ENCODE results near the gene SNTA1. TPM values are rescaled to one million over a fixed set of nuclear protein-coding genes. Genes with fewer than 3 reads are reported as not detected.
"Not testable (repeated sequence)": the region's sequence is repeated elsewhere in the genome, so short reads cannot be mapped to it uniquely, and the experiment has no call there.

Gene SNTA1
- total and polyA plus RNA-seq, 8 donors, result 6.1 to 12.7 (median 10.2) TPM

- intact Hi-C loops (cut with DNase I), result no loop called here
- ATAC-seq (no peak), DNase-seq (peak in 1 of 4 donors; percentile 60)
- H3K4me1 ChIP-seq, result no peaks in the 10 kb centered on the region
- H3K4me3 ChIP-seq, result no peak overlapping the region
- H3K27ac ChIP-seq, result no peak overlapping the region
- peaks cover 0 to 2% of the 10 kb centered on the region in 2 donors for H3K27me3 ChIP-seq
- TF ChIP-seq, protein P1, sequence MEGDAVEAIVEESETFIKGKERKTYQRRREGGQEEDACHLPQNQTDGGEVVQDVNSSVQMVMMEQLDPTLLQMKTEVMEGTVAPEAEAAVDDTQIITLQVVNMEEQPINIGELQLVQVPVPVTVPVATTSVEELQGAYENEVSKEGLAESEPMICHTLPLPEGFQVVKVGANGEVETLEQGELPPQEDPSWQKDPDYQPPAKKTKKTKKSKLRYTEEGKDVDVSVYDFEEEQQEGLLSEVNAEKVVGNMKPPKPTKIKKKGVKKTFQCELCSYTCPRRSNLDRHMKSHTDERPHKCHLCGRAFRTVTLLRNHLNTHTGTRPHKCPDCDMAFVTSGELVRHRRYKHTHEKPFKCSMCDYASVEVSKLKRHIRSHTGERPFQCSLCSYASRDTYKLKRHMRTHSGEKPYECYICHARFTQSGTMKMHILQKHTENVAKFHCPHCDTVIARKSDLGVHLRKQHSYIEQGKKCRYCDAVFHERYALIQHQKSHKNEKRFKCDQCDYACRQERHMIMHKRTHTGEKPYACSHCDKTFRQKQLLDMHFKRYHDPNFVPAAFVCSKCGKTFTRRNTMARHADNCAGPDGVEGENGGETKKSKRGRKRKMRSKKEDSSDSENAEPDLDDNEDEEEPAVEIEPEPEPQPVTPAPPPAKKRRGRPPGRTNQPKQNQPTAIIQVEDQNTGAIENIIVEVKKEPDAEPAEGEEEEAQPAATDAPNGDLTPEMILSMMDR (IDR thresholded peaks at IDR 0.05), result no peak
- no peaks in the 10 kb centered on the region for H3K9me3 ChIP-seq
- no peaks in the 10 kb centered on the region for H3K36me3 ChIP-seq
Observed at GRCh38 chr20:33437141-33437911, 6.2 kb downstream of the SNTA1 start.

- Histone ChIP-seq H3K27ac (no peak overlapping the region), H3K4me3 (no peak overlapping the region), H3K27me3 (no peaks in the 10 kb centered on the region), H3K9me3 (no peaks in the 10 kb centered on the region), H3K36me3 (no peaks in the 10 kb centered on the region), H3K4me1 (no peaks in the 10 kb centered on the region)
- intact Hi-C loops (cut with DNase I), result no loop called here
- TF ChIP-seq, protein P1 (IDR thresholded peaks at IDR 0.05), result no peak
- DNase-seq, result no peak
- ATAC-seq, result no peak
Observed at GRCh38 chr20:33434434-33434833, 9.1 kb downstream of the SNTA1 start.

- Histone ChIP-seq H3K9me3 (no peaks in the 10 kb centered on the region), H3K4me1 (no peaks in the 10 kb centered on the region), H3K4me3 (no peak overlapping the region), H3K27ac (no peak overlapping the region), H3K36me3 (no peaks in the 10 kb centered on the region), H3K27me3 (no peaks in the 10 kb centered on the region)
- ATAC-seq (peak; percentile 96), DNase-seq (peak in 1 of 4 donors; percentile 56)
- TF ChIP-seq, protein P1 (IDR thresholded peaks at IDR 0.05), result no peak
- intact Hi-C loops (cut with DNase I), result no loop called here
Observed at GRCh38 chr20:33433465-33434234, 9.9 kb downstream of the SNTA1 start.

DNA sequence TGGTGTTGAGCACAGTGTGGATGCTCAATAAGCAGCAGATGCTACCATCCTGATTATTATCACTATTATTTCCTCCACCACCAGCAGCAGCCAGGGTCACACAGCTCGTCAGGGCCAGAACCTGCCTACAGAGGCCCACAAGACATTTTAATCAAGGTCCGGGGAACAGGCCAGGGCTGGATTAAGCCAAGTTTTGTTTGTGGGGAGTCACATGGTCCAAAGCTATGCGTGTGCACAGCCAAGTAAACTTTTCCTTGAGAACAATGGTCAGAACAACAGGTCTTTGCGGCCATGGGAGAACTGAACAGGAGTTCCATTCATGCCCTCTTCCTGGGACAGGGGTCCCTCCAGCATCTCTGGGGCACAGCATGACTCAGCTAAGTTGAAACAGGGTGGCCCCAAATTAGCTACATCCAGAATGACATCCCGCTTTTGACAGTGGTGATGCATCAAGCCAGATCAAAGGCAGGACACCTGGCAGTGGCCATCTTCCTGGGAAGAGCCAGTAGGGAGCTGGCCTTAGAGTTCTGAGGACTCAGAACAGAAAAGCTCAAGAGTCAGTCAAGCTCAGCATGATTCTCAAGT is 11.7 kb downstream of the SNTA1 start:
- no peaks in the 10 kb centered on the region for H3K4me1 ChIP-seq
- H3K36me3 ChIP-seq, result no peaks in the 10 kb centered on the region
- DNase-seq (no peak), ATAC-seq (no peak)
- no peak overlapping the region for H3K4me3 ChIP-seq
- TF ChIP-seq, protein P1 (IDR thresholded peaks at IDR 0.05), result no peak
- H3K27me3 ChIP-seq, result no peaks in the 10 kb centered on the region
- no peaks in the 10 kb centered on the region for H3K9me3 ChIP-seq
- intact Hi-C loops (cut with DNase I), result no loop called here
- H3K27ac ChIP-seq, result no peak overlapping the region

GRCh38 chr20:33423875-33424274 is 19.7 kb downstream of the SNTA1 start:
- H3K27me3 ChIP-seq; ATAC-seq; H3K9me3 ChIP-seq; H3K36me3 ChIP-seq; H3K4me3 ChIP-seq; intact Hi-C loops (cut with DNase I); DNase-seq; H3K4me1 ChIP-seq: not testable (repeated sequence)
- peak overlapping the region in 1 of 2 donors; percentile 1 for H3K27ac ChIP-seq

All from left lung (tissue), 10 donors.